Measurements from ENCODE around the gene PTPRM. TPM values are rescaled to one million over a fixed set of nuclear protein-coding genes. Genes with fewer than 3 reads are reported as not detected.

Gene PTPRM
- total RNA-seq, 1 experiment from 2014 or later, result 42.3 TPM

GRCh38 chr18:8197499-8197898 is 630.4 kb downstream of the PTPRM start:
- TF ChIP-seq CTCF (IDR thresholded peaks at IDR 0.05; ENCODE audit: unreplicated experiment), result no peak
- Mint-ChIP-seq H3K27ac (ENCODE audit: unreplicated experiment) (no peak overlapping the region), H3K36me3 (ENCODE audit: insufficient read depth, unreplicated experiment) (no peaks in the 10 kb centered on the region), H3K4me3 (ENCODE audit: low read depth, unreplicated experiment) (no peak overlapping the region), H3K9me3 (ENCODE audit: low read depth, unreplicated experiment) (no peaks in the 10 kb centered on the region), H3K4me1 (ENCODE audit: low read depth, unreplicated experiment) (no peaks in the 10 kb centered on the region), H3K27me3 (ENCODE audit: unreplicated experiment) (no peaks in the 10 kb centered on the region)
- no TSS peak for BruUV-seq (replicated peaks)
- no peak for DNase-seq
- intact Hi-C loops (cut with micrococcal nuclease; ENCODE audit: unreplicated experiment), result no loop called here
- CTCF ChIA-PET, result no interaction called here

- intact Hi-C loops (cut with micrococcal nuclease; ENCODE audit: unreplicated experiment), result no loop called here
- Mint-ChIP-seq H3K27ac (ENCODE audit: unreplicated experiment) (no peak overlapping the region), H3K27me3 (ENCODE audit: unreplicated experiment) (no peaks in the 10 kb centered on the region)
Observed at GRCh38 chr18:8207996-8208395, 640.9 kb downstream of the PTPRM start.

GRCh38 chr18:8208716-8209115 is 641.6 kb downstream of the PTPRM start:
- Mint-ChIP-seq H3K4me1 (ENCODE audit: low read depth, unreplicated experiment) (no peaks in the 10 kb centered on the region), H3K36me3 (ENCODE audit: insufficient read depth, unreplicated experiment) (no peaks in the 10 kb centered on the region), H3K27me3 (ENCODE audit: unreplicated experiment) (no peaks in the 10 kb centered on the region), H3K4me3 (ENCODE audit: low read depth, unreplicated experiment) (no peak overlapping the region), H3K9me3 (ENCODE audit: low read depth, unreplicated experiment) (no peaks in the 10 kb centered on the region), H3K27ac (ENCODE audit: unreplicated experiment) (no peak overlapping the region)
- TF ChIP-seq CTCF (IDR thresholded peaks at IDR 0.05; ENCODE audit: unreplicated experiment), result no peak
- CTCF ChIA-PET, result no interaction called here
- DNase-seq, result no peak
- BruUV-seq (replicated peaks), result no TSS peak
- intact Hi-C loops (cut with micrococcal nuclease; ENCODE audit: unreplicated experiment), result no loop called here

More at GRCh38 chr18:8207996-8208395, 640.9 kb downstream of the PTPRM start:
- no peak overlapping the region for H3K4me3 Mint-ChIP-seq (ENCODE audit: low read depth, unreplicated experiment)
- BruUV-seq (replicated peaks), result no TSS peak
- no peak for DNase-seq
- CTCF ChIA-PET, result no interaction called here
- H3K36me3 Mint-ChIP-seq (ENCODE audit: insufficient read depth, unreplicated experiment), result no peaks in the 10 kb centered on the region
- no peak for TF ChIP-seq CTCF (IDR thresholded peaks at IDR 0.05; ENCODE audit: unreplicated experiment)
- no peaks in the 10 kb centered on the region for H3K4me1 Mint-ChIP-seq (ENCODE audit: low read depth, unreplicated experiment)
- no peaks in the 10 kb centered on the region for H3K9me3 Mint-ChIP-seq (ENCODE audit: low read depth, unreplicated experiment)

GRCh38 chr18:8212896-8213780 is 646.0 kb downstream of the PTPRM start:
- Mint-ChIP-seq H3K4me3 (ENCODE audit: low read depth, unreplicated experiment) (no peak overlapping the region), H3K36me3 (ENCODE audit: insufficient read depth, unreplicated experiment) (no peaks in the 10 kb centered on the region), H3K9me3 (ENCODE audit: low read depth, unreplicated experiment) (no peaks in the 10 kb centered on the region), H3K4me1 (ENCODE audit: low read depth, unreplicated experiment) (no peaks in the 10 kb centered on the region), H3K27me3 (ENCODE audit: unreplicated experiment) (no peaks in the 10 kb centered on the region), H3K27ac (ENCODE audit: unreplicated experiment) (no peak overlapping the region)
- intact Hi-C loops (cut with micrococcal nuclease; ENCODE audit: unreplicated experiment), result no loop called here
- no peak for DNase-seq
- BruUV-seq (replicated peaks), result no TSS peak
- CTCF ChIA-PET, result no interaction called here
- no peak for TF ChIP-seq CTCF (IDR thresholded peaks at IDR 0.05; ENCODE audit: unreplicated experiment)

Measured in Calu3 (cell line).